Measurements from ENCODE around the gene ZNF621.

DNA sequence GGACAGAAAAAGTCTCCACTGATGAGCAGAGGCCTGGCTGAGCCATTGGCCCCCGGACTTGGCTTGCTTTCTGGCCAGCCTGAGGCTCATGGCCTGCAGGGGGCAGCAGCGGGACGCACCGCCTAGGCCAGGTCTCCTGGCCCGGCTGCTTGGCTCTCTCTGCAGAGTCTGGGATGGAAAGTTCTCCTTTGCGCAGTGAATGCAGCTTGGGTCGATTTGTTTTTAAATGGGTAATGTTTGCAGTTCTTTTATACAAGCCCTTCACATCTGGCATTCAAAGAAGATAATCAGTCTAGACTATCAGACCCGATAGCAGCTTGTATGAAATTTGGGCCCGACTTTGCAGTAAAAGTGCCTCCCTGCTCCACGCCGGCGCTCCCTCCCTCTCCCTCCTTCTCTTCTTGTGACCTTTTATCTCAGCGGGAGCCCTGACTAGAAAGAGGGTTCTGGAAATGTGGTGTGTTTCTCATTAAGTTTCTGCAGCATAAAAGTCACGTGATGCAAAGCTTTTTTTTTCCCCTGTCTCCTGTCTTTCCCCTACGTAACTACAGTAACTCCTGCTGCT is 59.9 kb downstream of the ZNF621 start:
- TF ChIP-seq, protein P1, sequence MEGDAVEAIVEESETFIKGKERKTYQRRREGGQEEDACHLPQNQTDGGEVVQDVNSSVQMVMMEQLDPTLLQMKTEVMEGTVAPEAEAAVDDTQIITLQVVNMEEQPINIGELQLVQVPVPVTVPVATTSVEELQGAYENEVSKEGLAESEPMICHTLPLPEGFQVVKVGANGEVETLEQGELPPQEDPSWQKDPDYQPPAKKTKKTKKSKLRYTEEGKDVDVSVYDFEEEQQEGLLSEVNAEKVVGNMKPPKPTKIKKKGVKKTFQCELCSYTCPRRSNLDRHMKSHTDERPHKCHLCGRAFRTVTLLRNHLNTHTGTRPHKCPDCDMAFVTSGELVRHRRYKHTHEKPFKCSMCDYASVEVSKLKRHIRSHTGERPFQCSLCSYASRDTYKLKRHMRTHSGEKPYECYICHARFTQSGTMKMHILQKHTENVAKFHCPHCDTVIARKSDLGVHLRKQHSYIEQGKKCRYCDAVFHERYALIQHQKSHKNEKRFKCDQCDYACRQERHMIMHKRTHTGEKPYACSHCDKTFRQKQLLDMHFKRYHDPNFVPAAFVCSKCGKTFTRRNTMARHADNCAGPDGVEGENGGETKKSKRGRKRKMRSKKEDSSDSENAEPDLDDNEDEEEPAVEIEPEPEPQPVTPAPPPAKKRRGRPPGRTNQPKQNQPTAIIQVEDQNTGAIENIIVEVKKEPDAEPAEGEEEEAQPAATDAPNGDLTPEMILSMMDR (IDR thresholded peaks at IDR 0.05; ENCODE audit: insufficient read depth, low read length, poor library complexity, severe bottlenecking): peak; percentile 84
- TF ChIP-seq EZH2phosphoT487 (conservative IDR thresholded peaks at IDR 0.05; ENCODE audit: low read length): no peak

Data from SU-DHL-6 (cell line).